HEK293 (cell line): Measurements from ENCODE around the gene RLF.
A peak's percentile ranks its signal among the peaks of the same experiment; 100 is the strongest.

Experiments used
- CTCF ChIA-PET: fragments of 350-600 bp; formaldehyde crosslinking; extraction: SDS; loops from one replicate; lab custom pipeline; 2021; ENCODE audit warnings: antibody characterized with exemption; lab: Yijun Ruan, JAX
- POLR2A ChIA-PET: fragments of 300-600 bp; formaldehyde crosslinking; extraction: SDS; loops from one replicate; lab custom pipeline; 2020; ENCODE audit warnings: antibody characterized with exemption, inconsistent platforms; lab: Yijun Ruan, JAX
- H3K27ac ChIP-seq: fragments of 200-500 bp; sonication (Bioruptor generic); 2 replicates; pipeline ENCODE4 v1.5.1; 2014; ENCODE audit warnings: low read depth, low read length, control low read depth, inconsistent platforms; ENCODE audit errors: extremely low read depth
- H3K36me3 ChIP-seq, 2 experiments: fragments of 200-500 bp in 1 of 2; sonication (Bioruptor generic) in 1 of 2; 1 replicate in 1 of 2; 2 replicates in 1 of 2; pipeline ENCODE4 v1.5.1; 2014 to 2017; ENCODE audit warnings: inconsistent platforms in 2 of 2, low read length in 2 of 2; ENCODE audit not compliant: control insufficient read depth in 2 of 2, insufficient read depth in 1 of 2
- H3K4me1 ChIP-seq: fragments of 200-500 bp; sonication (Bioruptor generic); 2 replicates; pipeline ENCODE4 v1.5.1; 2014; ENCODE audit warnings: mild to moderate bottlenecking, low read length, inconsistent platforms; ENCODE audit not compliant: control insufficient read depth, insufficient read depth
- H3K4me3 ChIP-seq: 2 replicates; pipeline ENCODE4 v1.5.1; 2011; ENCODE audit warnings: low read depth, mild to moderate bottlenecking, control low read depth, low read length, moderate library complexity
- H3K9me3 ChIP-seq: fragments of 200-500 bp; sonication (Bioruptor generic); 2 replicates; pipeline ENCODE4 v1.5.1; 2014; ENCODE audit warnings: low read depth, low read length, inconsistent platforms; ENCODE audit not compliant: control insufficient read depth, insufficient read depth
- GLI4 ChIP-seq: fragments of 450-650 bp; formaldehyde crosslinking; IDR thresholded peaks from 2 replicates; pipeline ENCODE4 v1.5.1; 2016; ENCODE audit warnings: missing biosample characterization, missing genetic modification characterization
- KLF9 ChIP-seq: fragments of 450-650 bp; formaldehyde crosslinking; IDR thresholded peaks from 2 replicates; pipeline ENCODE4 v1.5.1; 2016; ENCODE audit warnings: missing biosample characterization, missing genetic modification characterization, low read depth
- SCRT1 ChIP-seq: fragments of 450-650 bp; formaldehyde crosslinking; IDR thresholded peaks from 2 replicates; pipeline ENCODE4 v1.5.1; 2016; ENCODE audit warnings: missing biosample characterization, missing genetic modification characterization, borderline replicate concordance
- SCRT2 ChIP-seq: fragments of 450-650 bp; formaldehyde crosslinking; IDR thresholded peaks from 2 replicates; pipeline ENCODE4 v1.5.1; 2016; ENCODE audit warnings: missing biosample characterization, missing genetic modification characterization
- ZBTB26 ChIP-seq: fragments of 450-650 bp; formaldehyde crosslinking; optimal IDR thresholded peaks from 2 replicates; pipeline ENCODE3; 2016; ENCODE audit warnings: missing biosample characterization, mild to moderate bottlenecking, missing genetic modification characterization
- ZFP3 ChIP-seq: fragments of 450-650 bp; formaldehyde crosslinking; IDR thresholded peaks from 2 replicates; pipeline ENCODE4 v1.5.1; 2016; ENCODE audit warnings: low read depth, missing biosample characterization, missing genetic modification characterization
- ZNF133 ChIP-seq: fragments of 450-650 bp; formaldehyde crosslinking; IDR thresholded peaks from 2 replicates; pipeline ENCODE4 v1.5.1; 2016; ENCODE audit warnings: missing biosample characterization, missing genetic modification characterization
- ZNF138 ChIP-seq: fragments of 450-650 bp; formaldehyde crosslinking; IDR thresholded peaks from 2 replicates; pipeline ENCODE4 v1.5.1; 2016; ENCODE audit warnings: missing biosample characterization, missing genetic modification characterization, borderline replicate concordance
- ZNF146 ChIP-seq: fragments of 450-650 bp; formaldehyde crosslinking; IDR thresholded peaks from 2 replicates; pipeline ENCODE4 v1.5.1; 2016; ENCODE audit warnings: missing biosample characterization, missing genetic modification characterization
- ZNF175 ChIP-seq: fragments of 450-650 bp; formaldehyde crosslinking; IDR thresholded peaks from 2 replicates; pipeline ENCODE4 v1.5.1; 2016; ENCODE audit warnings: missing biosample characterization, missing genetic modification characterization
- ZNF2 ChIP-seq: fragments of 450-650 bp; formaldehyde crosslinking; IDR thresholded peaks from 2 replicates; pipeline ENCODE4 v1.5.1; 2016; ENCODE audit warnings: missing biosample characterization, missing genetic modification characterization
- ZNF24 ChIP-seq: fragments of 450-650 bp; formaldehyde crosslinking; IDR thresholded peaks from 2 replicates; pipeline ENCODE4 v1.5.1; 2016; ENCODE audit warnings: missing biosample characterization, missing genetic modification characterization
- ZNF266 ChIP-seq: fragments of 450-650 bp; formaldehyde crosslinking; IDR thresholded peaks from 2 replicates; pipeline ENCODE4 v1.5.1; 2016; ENCODE audit warnings: missing biosample characterization, missing genetic modification characterization, low read depth
- ZNF362 ChIP-seq: fragments of 450-650 bp; formaldehyde crosslinking; IDR thresholded peaks from 2 replicates; pipeline ENCODE4 v1.5.1; 2016; ENCODE audit warnings: missing biosample characterization, missing genetic modification characterization
- ZNF394 ChIP-seq: fragments of 450-650 bp; formaldehyde crosslinking; IDR thresholded peaks from 2 replicates; pipeline ENCODE4 v1.5.1; 2016; ENCODE audit warnings: missing biosample characterization, missing genetic modification characterization, mild to moderate bottlenecking, moderate library complexity, borderline replicate concordance
- ZNF529 ChIP-seq: fragments of 450-650 bp; formaldehyde crosslinking; IDR thresholded peaks from 2 replicates; pipeline ENCODE4 v1.5.1; 2017; ENCODE audit warnings: missing genetic modification characterization, missing biosample characterization; ENCODE audit not compliant: insufficient replicate concordance
- ZNF645 ChIP-seq: fragments of 450-650 bp; formaldehyde crosslinking; IDR thresholded peaks from 2 replicates; pipeline ENCODE4; 2016; ENCODE audit warnings: missing biosample characterization, missing genetic modification characterization
- ZNF654 ChIP-seq: fragments of 450-650 bp; formaldehyde crosslinking; IDR thresholded peaks from 2 replicates; pipeline ENCODE4 v1.5.1; 2016; ENCODE audit warnings: low read depth, missing biosample characterization, missing genetic modification characterization
- ZNF664 ChIP-seq: fragments of 450-650 bp; formaldehyde crosslinking; IDR thresholded peaks from 2 replicates; pipeline ENCODE4 v1.5.1; 2016; ENCODE audit warnings: missing biosample characterization, missing genetic modification characterization
- ZNF785 ChIP-seq: fragments of 450-650 bp; formaldehyde crosslinking; IDR thresholded peaks from 2 replicates; pipeline ENCODE4 v1.5.1; 2016; ENCODE audit warnings: missing biosample characterization, missing genetic modification characterization
- ZNF837 ChIP-seq: fragments of 450-650 bp; formaldehyde crosslinking; IDR thresholded peaks from 2 replicates; pipeline ENCODE4 v1.5.1; 2016; ENCODE audit warnings: missing biosample characterization, missing genetic modification characterization

RLF gene

DNA sequence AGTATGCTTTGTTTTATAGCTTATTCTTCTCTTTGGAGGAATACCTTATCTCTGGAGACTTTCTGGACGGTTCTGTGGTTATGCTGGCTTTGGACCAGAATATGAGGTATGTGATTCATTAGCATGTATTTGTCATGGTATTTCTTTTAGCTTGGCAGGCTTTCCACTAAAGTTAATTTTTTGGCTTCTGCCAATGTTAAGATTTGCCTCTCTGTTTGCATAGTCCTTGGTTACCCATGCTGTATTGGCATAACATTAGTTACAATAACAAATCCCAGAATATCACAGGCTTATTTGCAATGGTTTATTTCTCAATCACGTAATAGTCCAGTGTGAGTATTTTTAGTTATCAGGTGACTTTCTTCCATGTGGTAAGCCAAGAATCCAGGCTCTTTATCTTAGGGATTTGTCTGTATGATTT lies 106.6 kb downstream of the RLF start:
- Histone ChIP-seq H3K27ac (no peak overlapping the region), H3K4me3 (no peak overlapping the region), H3K4me1 (no peaks in the 10 kb centered on the region), H3K9me3 (no peaks in the 10 kb centered on the region)
- TF ChIP-seq ZNF664 (tag by site-specific recombination) = no peak
- TF ChIP-seq ZNF24 = no peak
- no peak for TF ChIP-seq ZNF362 (tag by site-specific recombination)
- TF ChIP-seq ZBTB26 (tag by site-specific recombination) = no peak
- no peak for TF ChIP-seq ZNF394 (tag by site-specific recombination)
- TF ChIP-seq ZNF175 (tag by site-specific recombination) = no peak
- TF ChIP-seq ZNF645 (tag by site-specific recombination) = no peak
- no peak for TF ChIP-seq ZFP3 (tag by site-specific recombination)
- TF ChIP-seq ZNF654 (tag by site-specific recombination) = no peak
- no peak for TF ChIP-seq KLF9 (tag by site-specific recombination)
- TF ChIP-seq ZNF837 = no peak
- TF ChIP-seq, all 188 proteins: peak for 0
- peaks cover 53 to 93% of the 10 kb centered on the region in 2 experiments for H3K36me3 ChIP-seq
- CTCF ChIA-PET = no interaction called here
- POLR2A ChIA-PET = interaction anchor here (1.0 kb wide), 1 partner anchor 10 kb away, joined by 3 read pairs; no protein-coding TSS in a partner anchor

DNA sequence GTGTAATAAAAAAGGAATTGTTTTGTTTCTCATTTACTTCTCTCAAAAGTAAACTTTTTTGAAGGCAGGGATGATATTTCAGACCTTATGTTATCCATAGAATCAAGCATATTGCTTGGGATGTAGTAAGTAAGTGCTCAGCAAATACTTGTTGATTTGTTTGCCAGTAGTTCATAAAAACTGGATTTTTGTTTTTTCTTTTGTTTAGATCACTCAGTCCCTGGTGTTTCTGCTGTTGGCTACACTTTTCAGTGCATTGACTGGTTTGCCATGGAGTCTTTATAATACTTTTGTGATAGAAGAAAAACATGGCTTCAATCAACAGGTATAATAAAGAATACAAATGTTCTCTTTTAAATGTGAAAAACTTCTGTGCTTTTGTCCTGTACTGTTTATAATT lies 107.0 kb downstream of the RLF start:
- H3K4me1 ChIP-seq = no peaks in the 10 kb centered on the region
- H3K27ac ChIP-seq = no peak overlapping the region
- H3K36me3 ChIP-seq = peaks cover 52 to 93% of the 10 kb centered on the region in 2 experiments
- POLR2A ChIA-PET = interaction anchor here (1.0 kb wide), 1 partner anchor 11 kb away, joined by 3 read pairs; no protein-coding TSS in a partner anchor
- CTCF ChIA-PET = no interaction called here
- TF ChIP-seq ZNF664 (tag by site-specific recombination) (peak; percentile 89), GLI4 (no peak), ZNF785 (tag by site-specific recombination) (no peak), ZNF266 (no peak), ZNF133 (tag by site-specific recombination) (no peak), ZNF529 (tag by site-specific recombination) (no peak), ZNF138 (tag by site-specific recombination) (no peak), ZNF2 (tag by site-specific recombination) (no peak), SCRT2 (tag by site-specific recombination) (peak; percentile 87), SCRT1 (tag by site-specific recombination) (0 out of 2 replicates have a peak, but pooled peaks have one; percentile 23), ZNF146 (tag by site-specific recombination) (no peak)
- TF ChIP-seq, all 188 proteins: peak for 3
- Histone ChIP-seq H3K4me3 (no peak overlapping the region), H3K9me3 (no peaks in the 10 kb centered on the region)
